Fibroblast of skin of left quadriceps (primary cell): ENCODE results near the gene GLUD2.
"Not testable (repeated sequence)": the region's sequence is repeated elsewhere in the genome, so short reads cannot be mapped to it uniquely, and the experiment has no call there.

ENCODE experiments used
- DNase-seq, 2 experiments: peaks; one replicate each; pipeline ENCODE4 v3.0.0-alpha.2; 2013; ENCODE audit warnings: low read depth in 2 of 2

The GLUD2 gene

GRCh38 chrX:121047441-121048419, at the start of gene GLUD2:
Gene GLUD2 (plus strand): TSS chrX:121047610. CDS start chrX:121047685, 75 bp downstream.
- not testable (repeated sequence) for DNase-seq

- no peak for DNase-seq
Observed at GRCh38 chrX:120999413-120999812, 48.0 kb upstream of the GLUD2 start.

DNA sequence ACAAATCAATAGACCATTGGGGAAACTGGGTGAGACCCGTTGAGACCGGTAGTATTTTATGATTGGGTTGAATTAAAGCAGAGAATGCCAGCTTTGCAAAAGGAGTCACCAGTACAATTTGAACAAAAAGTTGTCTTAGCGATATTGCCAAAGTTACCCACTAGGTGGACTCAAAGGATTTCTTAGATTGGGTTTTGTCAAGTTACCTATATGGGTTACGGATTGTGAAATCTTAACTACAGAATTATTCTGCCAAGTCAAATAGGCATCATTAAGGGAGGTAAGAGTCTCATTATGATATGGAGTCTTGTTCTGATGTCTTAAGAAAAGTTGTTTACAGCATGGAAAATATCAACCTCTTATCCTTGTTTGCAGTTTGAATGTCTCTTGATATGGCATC, 46.8 kb upstream of the GLUD2 start:
- DNase-seq, result no peak

DNA sequence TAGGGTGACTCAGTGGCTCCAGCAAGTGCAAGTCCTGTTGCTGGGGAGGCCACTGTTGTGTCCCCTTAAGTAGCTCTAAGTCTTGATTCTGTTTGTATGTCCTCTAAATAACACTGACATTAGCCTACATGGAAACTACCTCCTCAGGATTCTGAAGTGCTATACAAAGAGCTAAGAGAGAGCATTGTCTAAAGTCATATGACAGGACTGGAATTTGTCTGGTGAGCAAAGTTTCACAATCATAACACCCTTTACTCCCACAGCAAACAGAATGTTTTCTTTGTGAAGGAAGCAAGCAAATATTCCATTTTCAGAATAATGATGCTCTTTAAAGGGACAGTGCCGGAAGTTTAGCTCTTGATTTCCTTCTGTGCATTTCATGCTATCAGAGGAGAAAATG, 38.5 kb upstream of the GLUD2 start:
- DNase-seq, result no peak

DNA sequence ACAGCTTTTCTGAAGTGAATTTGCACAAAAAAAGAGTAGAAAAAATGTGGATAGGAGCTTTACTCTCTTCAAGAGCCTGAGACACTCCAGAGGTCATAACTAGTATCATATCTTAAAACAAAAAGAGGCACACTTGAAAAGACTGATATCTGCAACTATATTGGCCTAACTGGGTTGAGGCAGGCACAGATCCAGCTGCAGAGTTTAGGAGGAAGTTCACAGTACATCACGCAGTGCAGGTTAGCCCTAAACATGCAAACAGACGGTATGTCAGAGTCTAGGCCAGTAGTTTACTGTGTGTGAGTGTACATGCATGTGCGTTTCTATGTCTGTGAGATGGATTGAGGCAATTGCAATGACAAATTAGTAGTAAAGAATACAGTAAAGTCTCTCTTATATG, 37.6 kb upstream of the GLUD2 start:
- no peak for DNase-seq

DNA sequence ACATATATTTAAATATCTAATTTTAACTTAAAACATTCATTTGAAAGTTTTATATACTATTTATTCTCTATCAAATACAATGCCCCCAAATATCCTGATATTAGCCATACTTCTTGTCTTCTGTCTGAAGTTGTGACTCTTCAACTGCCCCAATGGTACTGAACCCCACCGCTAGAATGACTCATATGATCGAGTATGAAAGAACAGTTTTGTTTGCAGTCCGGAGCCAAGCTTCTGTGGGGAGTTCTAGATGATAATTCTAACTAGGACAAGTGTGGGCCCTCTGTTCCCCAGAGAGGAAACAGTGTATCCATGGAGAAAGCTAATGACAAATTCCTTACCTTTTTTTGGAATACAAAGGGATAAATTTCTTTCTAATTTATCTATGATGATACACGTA, 37.2 kb upstream of the GLUD2 start:
- DNase-seq, result no peak

DNA sequence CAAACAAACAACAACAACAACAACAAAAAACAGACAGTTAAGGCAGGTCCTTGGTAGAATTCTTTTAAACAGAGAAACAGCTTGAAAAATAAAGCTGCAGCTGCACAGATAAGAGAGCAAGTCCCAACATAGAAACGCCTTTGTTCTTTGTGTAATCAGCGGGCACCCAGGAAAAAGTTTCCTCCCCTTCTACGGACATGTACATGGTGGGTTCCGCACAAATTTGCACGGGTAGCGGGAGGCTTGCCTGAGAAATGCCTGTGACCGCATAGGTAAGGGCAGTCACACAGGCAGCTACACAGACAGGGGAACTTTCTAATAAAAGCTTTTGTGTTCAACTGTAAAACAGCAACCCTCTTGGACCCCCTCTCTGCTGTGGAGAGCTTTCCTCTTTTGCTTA, 36.2 kb upstream of the GLUD2 start:
- DNase-seq, result no peak

GRCh38 chrX:121013897-121014455, 33.4 kb upstream of the GLUD2 start:
- no peak for DNase-seq

- DNase-seq, result no peak
Observed at GRCh38 chrX:121014826-121015225, 32.6 kb upstream of the GLUD2 start.

- no peak for DNase-seq
Observed at GRCh38 chrX:121028419-121028818, 19.0 kb upstream of the GLUD2 start.

DNA sequence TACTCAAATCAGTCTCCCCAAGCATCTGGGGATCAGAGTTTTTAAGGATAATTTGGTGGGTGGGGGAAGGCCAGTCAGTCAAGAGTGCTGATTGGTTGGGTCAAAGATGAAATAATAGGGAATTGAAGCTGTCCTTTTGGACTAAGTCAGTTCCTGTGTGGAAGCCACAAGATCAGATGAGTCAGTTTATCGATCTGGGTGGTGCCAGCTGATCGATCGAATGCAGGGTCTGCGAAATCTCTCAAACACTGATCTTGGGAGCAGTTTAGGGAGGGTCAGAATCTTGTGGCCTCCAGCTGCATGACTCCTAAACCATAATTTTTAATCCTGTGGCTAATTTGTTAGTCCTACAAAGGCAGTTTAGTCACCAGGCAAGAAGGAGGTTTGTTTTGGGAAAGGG, 17.3 kb upstream of the GLUD2 start:
- DNase-seq, result no peak

- DNase-seq, result no peak
Observed at GRCh38 chrX:121032531-121032930, 14.9 kb upstream of the GLUD2 start.

GRCh38 chrX:121036137-121036536, 11.3 kb upstream of the GLUD2 start:
- no peak for DNase-seq

DNA sequence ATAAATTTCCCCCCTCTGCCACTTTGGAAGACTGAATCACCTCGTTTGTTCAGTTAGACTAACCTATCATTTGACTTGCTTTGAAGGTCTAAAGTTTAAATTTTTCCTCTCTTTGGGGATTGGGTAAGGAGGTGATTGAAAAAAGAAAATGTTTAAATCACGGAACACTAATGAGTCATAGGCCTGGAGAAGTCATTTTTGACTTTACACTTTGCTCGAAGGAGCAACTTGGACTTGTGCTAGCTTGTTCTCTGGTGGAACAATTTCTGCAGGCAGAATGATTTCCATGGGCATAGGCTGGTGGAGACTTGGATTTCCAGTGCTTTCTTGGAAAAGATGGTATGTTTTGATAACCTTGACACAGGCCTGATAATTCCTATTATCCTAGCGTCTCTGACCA, 10.5 kb upstream of the GLUD2 start:
- DNase-seq, result no peak

GRCh38 chrX:121050781-121051180, 3.4 kb downstream of the GLUD2 start:
- DNase-seq, result no peak

DNA sequence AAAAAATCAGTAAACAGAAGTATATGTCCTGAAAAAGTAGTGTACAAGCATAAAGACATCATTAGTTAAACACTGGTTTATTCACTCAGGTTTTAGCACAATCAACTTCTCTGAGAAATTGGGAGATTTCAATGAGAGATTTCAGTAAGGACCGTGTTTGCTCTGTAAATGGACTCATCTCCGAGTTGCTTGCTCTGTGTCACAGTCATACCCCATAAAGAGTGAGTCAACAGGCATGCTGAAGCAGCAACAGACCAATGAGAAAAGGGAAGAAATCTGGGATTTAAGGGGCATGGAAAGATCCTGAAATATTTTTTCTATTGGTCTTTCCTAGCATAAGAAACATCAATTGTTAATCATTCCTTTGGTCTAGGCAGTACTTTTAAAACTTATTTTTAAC, 4.7 kb downstream of the GLUD2 start:
- DNase-seq, result no peak

DNA sequence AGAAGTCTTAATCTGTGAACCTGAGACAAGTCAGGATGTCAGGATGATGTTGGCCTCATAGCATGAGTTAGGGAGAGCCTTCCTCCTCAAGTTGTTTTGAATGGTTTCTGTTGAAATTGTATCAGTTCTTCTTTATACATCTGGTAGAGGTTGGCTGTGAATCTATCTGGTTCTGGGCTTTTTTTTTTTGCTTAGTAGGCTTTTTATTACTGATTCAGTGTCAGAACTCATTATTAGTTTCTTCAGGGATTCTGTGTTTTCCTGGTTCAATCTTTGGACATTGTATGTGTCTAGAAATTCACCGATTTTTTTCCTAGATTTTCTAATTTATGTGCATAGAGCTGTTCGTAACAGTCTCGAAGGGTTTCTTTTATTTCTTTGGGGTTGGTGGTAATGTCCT, 14.9 kb downstream of the GLUD2 start:
- no peak for DNase-seq

GRCh38 chrX:121064579-121064978, 17.2 kb downstream of the GLUD2 start:
- no peak for DNase-seq

DNA sequence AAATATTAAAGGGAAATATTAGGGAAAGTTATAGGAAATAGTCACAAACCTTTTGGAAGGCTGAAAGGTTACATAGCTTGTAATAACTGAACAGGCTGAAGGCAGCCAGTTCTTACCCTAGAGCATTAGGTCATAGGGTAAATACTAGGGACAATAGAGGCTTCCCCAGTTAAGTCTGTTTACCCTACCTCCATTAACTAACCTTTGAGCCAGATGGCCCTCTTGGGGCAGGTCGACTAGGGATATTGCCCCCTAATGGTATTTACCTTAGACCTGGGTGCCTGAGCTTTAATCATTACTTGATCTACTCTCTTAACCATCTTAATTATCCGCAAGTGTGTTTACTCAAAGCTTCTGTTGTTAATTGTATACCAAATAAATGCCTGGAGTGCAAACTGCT, 36.8 kb downstream of the GLUD2 start:
- not testable (repeated sequence) for DNase-seq

- DNase-seq, result no peak
Observed at GRCh38 chrX:121084903-121085611, 37.6 kb downstream of the GLUD2 start.

GRCh38 chrX:121085612-121086010, 38.2 kb downstream of the GLUD2 start:
- DNase-seq, result no peak

- DNase-seq, result no peak
Observed at GRCh38 chrX:121093011-121093410, 45.6 kb downstream of the GLUD2 start.
